OCI-LY3 (cell line): ENCODE measurements around the gene BAIAP3.

Experiments used
- H2AFZ ChIP-seq: fragments of 200-600, 300-600 bp; shearing (Covaris generic); 2 replicates; pipeline ENCODE4 v1.6.0; 2014; ENCODE audit warnings: antibody characterized with exemption, low read depth, low read length
- H3K27ac ChIP-seq: fragments of 200-600, 300-600 bp; sonication (generic); 2 replicates; pipeline ENCODE4 v1.5.1; 2014; ENCODE audit warnings: mild to moderate bottlenecking, low read length, moderate library complexity, mixed read lengths
- H3K27me3 ChIP-seq: fragments of 200-600, 300-600 bp; sonication (generic); 2 replicates; pipeline ENCODE4 v1.6.1; 2014; ENCODE audit warnings: low read depth, low read length, mixed read lengths
- H3K36me3 ChIP-seq: fragments of 200-600, 300-600 bp; sonication (generic); replicated peaks from 2 replicates; pipeline ENCODE3; 2014; ENCODE audit warnings: low read depth, low read length, mixed read lengths
- H3K4me1 ChIP-seq: fragments of 300-600, 200-600 bp; sonication (generic); 2 replicates; pipeline ENCODE4 v1.6.1; 2014; ENCODE audit warnings: low read length, mixed read lengths
- H3K4me2 ChIP-seq: fragments of 200-600, 300-600 bp; sonication (generic); 2 replicates; pipeline ENCODE4 v1.6.1; 2014; ENCODE audit warnings: low read length, mixed read lengths
- H3K4me3 ChIP-seq: fragments of 300-600, 200-600 bp; sonication (generic); 2 replicates; pipeline ENCODE4 v1.5.1; 2014; ENCODE audit warnings: antibody characterized with exemption, mild to moderate bottlenecking, low read length, moderate library complexity
- H3K79me2 ChIP-seq: fragments of 300-600, 200-600 bp; shearing (Covaris generic); 2 replicates; pipeline ENCODE4 v1.6.1; 2014; ENCODE audit warnings: mild to moderate bottlenecking, low read length, mixed read lengths
- H3K9ac ChIP-seq: fragments of 300-600, 200-600 bp; shearing (Covaris generic); 2 replicates; pipeline ENCODE4 v1.6.0; 2014; ENCODE audit warnings: mild to moderate bottlenecking, low read length, moderate library complexity
- H3K9me3 ChIP-seq: fragments of 200-600, 300-600 bp; shearing (Covaris generic); 2 replicates; pipeline ENCODE4 v1.6.1; 2014; ENCODE audit warnings: low read length, mixed read lengths; ENCODE audit not compliant: insufficient read depth
- H4K20me1 ChIP-seq: fragments of 200-600, 300-600 bp; sonication (generic); 2 replicates; pipeline ENCODE4 v1.6.1; 2016; ENCODE audit warnings: low read length, mixed read lengths; ENCODE audit not compliant: insufficient read depth
- EZH2phosphoT487 ChIP-seq: fragments of 200-600 bp; shearing (Covaris generic); IDR thresholded peaks from 2 replicates; pipeline ENCODE4 v1.6.1; 2018; ENCODE audit warnings: antibody characterized with exemption, mixed run types, low read depth
- TF ChIP-seq, protein P1 (sequence below): fragments of 200-600, 300-600 bp; sonication (generic); IDR thresholded peaks from 2 replicates; pipeline ENCODE4 v1.5.1; 2014; ENCODE audit warnings: antibody characterized with exemption, low read length, low read depth

Gene BAIAP3

GRCh38 chr16:1299012-1299867, 34.2 kb upstream of the BAIAP3 start:
- TF ChIP-seq EZH2phosphoT487 = no peak
- TF ChIP-seq, protein P1, sequence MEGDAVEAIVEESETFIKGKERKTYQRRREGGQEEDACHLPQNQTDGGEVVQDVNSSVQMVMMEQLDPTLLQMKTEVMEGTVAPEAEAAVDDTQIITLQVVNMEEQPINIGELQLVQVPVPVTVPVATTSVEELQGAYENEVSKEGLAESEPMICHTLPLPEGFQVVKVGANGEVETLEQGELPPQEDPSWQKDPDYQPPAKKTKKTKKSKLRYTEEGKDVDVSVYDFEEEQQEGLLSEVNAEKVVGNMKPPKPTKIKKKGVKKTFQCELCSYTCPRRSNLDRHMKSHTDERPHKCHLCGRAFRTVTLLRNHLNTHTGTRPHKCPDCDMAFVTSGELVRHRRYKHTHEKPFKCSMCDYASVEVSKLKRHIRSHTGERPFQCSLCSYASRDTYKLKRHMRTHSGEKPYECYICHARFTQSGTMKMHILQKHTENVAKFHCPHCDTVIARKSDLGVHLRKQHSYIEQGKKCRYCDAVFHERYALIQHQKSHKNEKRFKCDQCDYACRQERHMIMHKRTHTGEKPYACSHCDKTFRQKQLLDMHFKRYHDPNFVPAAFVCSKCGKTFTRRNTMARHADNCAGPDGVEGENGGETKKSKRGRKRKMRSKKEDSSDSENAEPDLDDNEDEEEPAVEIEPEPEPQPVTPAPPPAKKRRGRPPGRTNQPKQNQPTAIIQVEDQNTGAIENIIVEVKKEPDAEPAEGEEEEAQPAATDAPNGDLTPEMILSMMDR = no peak
- no peak overlapping the region for H3K4me3 ChIP-seq
- no peaks in the 10 kb centered on the region for H4K20me1 ChIP-seq
- no peak overlapping the region for H3K4me2 ChIP-seq
- no peak overlapping the region for H2AFZ ChIP-seq
- no peak overlapping the region for H3K9ac ChIP-seq
- no peak overlapping the region for H3K27ac ChIP-seq
- no peaks in the 10 kb centered on the region for H3K9me3 ChIP-seq
- no peaks in the 10 kb centered on the region for H3K36me3 ChIP-seq
- peaks cover 31% of the 10 kb centered on the region for H3K4me1 ChIP-seq
- H3K27me3 ChIP-seq = peaks cover 6% of the 10 kb centered on the region
- no peaks in the 10 kb centered on the region for H3K79me2 ChIP-seq

DNA sequence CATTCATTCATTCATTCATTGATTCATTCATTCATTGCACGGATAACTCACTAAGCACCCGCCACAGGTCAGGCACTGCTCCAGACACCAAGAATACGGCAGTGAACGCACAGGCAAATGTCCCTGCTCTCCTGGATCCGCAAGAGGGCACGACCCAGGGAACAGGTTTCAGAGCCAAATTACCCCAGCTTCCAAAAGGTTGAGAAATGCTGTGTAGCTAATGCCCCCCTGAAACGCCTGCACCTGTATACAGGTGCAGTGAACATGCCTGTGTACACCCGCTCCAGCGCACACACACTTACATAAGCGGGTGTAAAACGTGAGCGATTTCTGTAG, 33.6 kb upstream of the BAIAP3 start:
- H3K9me3 ChIP-seq = no peaks in the 10 kb centered on the region
- H4K20me1 ChIP-seq = no peaks in the 10 kb centered on the region
- H3K4me1 ChIP-seq = peaks cover 34% of the 10 kb centered on the region
- no peak overlapping the region for H3K27ac ChIP-seq
- H3K79me2 ChIP-seq = no peaks in the 10 kb centered on the region
- H3K36me3 ChIP-seq = no peaks in the 10 kb centered on the region
- H2AFZ ChIP-seq = no peak overlapping the region
- no peak overlapping the region for H3K4me2 ChIP-seq
- peaks cover 3% of the 10 kb centered on the region for H3K27me3 ChIP-seq
- no peak for TF ChIP-seq EZH2phosphoT487
- TF ChIP-seq, protein P1 = no peak
- H3K4me3 ChIP-seq = no peak overlapping the region
- no peak overlapping the region for H3K9ac ChIP-seq

- peaks cover 32% of the 10 kb centered on the region for H3K4me1 ChIP-seq
- no peaks in the 10 kb centered on the region for H3K9me3 ChIP-seq
- H2AFZ ChIP-seq = peak overlapping the region; percentile 66
- TF ChIP-seq EZH2phosphoT487 = no peak
- TF ChIP-seq, protein P1 = peak; percentile 64
- H3K4me2 ChIP-seq = peak overlapping the region; percentile 88
- peak overlapping the region; percentile 57 for H3K9ac ChIP-seq
- peak overlapping the region; percentile 76 for H3K4me3 ChIP-seq
- H3K27ac ChIP-seq = no peak overlapping the region
- no peaks in the 10 kb centered on the region for H4K20me1 ChIP-seq
- H3K79me2 ChIP-seq = no peaks in the 10 kb centered on the region
- peaks cover 3% of the 10 kb centered on the region for H3K27me3 ChIP-seq
- no peaks in the 10 kb centered on the region for H3K36me3 ChIP-seq
Measured at GRCh38 chr16:1300664-1301476, 32.6 kb upstream of the BAIAP3 start.

- no peaks in the 10 kb centered on the region for H3K9me3 ChIP-seq
- H4K20me1 ChIP-seq = no peaks in the 10 kb centered on the region
- H3K9ac ChIP-seq = no peak overlapping the region
- H2AFZ ChIP-seq = no peak overlapping the region
- peaks cover 27% of the 10 kb centered on the region for H3K4me1 ChIP-seq
- peak overlapping the region; percentile 88 for H3K4me2 ChIP-seq
- H3K36me3 ChIP-seq = no peaks in the 10 kb centered on the region
- H3K79me2 ChIP-seq = no peaks in the 10 kb centered on the region
- peaks cover 3% of the 10 kb centered on the region for H3K27me3 ChIP-seq
- H3K27ac ChIP-seq = no peak overlapping the region
- TF ChIP-seq EZH2phosphoT487 = no peak
- TF ChIP-seq, protein P1 = no peak
- H3K4me3 ChIP-seq = peak overlapping the region; percentile 76
Measured at GRCh38 chr16:1301562-1301961, 31.9 kb upstream of the BAIAP3 start.
